Activated CD4-positive, CD25-positive, alpha-beta regulatory T cell (primary cell): Measurements from ENCODE around the gene TBCE.
A peak's percentile ranks its signal among the peaks of the same experiment; 100 is the strongest.

Experiments
- DNase-seq, 4 experiments: peaks; one replicate each; lab custom pipeline; 2025; lab: John Stamatoyannopoulos, UW

The TBCE gene

DNA sequence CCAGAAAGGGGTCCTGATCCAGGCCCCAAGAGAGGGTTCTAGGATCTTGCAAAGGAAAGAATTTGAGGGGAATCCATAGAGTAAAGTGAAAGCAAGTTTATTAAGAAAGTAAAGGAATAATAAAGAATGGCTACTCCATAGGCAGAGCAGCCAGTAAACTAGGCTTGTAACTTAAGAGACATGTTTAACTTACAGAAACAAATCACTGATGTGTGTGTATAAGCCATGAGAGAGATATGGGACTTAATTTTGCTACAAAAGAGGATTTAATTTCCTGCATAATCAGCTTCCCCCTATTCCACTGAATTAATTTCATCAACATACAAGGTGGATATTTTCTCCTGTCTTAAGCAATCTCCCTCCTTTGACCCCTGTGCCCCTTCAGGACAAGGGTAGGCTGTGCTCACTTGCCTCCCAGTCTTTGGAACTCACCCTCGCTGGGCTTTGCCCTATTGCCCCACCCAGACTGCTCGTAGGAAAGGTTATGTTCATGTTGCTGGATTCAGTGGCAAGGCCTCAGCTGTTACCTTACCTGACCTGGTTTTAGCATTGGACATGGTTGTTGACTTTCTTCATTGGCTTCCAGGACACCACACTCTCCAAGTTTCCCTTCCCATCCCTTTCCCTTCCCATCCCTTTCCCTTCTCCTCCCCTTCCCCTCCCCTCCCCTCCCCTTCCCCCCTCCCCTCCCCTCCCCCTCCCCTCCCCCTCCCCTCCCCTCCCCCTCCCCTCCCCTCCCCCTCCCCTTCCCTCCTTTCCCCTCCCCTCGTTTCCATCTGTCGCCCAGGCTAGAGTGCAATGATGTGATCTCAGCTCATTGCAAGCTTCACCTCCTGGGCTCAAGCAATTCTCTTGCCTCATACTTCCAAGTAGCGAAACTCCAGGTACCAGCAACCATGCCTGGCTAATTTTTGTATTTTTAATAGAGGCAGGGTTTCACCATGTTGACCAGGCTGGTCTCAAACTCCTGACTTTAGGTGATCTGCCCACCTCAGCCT lies 44.6 kb downstream of the TBCE start:
- DNase-seq = no peak

DNA sequence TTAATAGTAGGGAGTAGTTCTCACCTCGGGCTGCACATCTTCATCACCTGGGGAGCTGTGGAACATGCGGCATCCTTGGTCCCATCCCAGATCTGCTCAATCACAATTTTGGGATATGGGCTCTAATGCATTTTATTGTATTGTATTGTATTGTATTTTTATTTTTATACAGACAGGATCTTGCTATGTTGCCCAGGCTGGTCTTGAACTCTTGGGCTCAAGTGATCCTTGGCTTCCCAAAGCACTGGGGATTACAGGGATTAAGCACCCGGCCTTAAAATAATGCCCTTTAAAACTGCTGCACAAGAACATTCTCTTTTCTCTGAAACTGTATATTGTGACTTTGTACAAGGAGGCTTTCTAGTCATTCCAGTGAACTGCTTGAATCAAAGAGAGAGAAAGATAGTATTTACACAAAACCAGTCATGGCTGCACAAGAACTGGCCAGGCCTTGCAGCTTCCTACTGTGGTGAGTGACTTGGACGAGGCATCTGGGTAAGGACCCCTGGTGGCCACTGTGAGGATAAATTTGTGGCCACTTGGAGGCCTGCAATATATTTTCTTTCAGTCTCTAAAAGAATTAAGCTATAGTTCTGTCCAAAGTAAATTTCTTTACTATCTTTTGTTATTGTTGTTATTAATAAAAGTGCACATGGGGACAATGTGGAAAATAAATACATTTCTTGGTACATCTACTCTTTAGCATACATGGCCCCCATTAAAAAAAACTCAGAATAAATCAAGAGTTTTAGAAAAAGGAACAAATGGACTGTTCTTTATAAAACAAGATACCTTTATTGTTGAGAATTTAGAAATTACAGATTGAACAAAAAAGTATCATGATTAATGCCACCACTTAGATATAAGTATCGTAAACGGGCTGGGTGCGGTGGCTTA lies 48.0 kb downstream of the TBCE start:
- DNase-seq = peak in 3 of 4 experiments; percentile 26 to 45 (median 26)

DNA sequence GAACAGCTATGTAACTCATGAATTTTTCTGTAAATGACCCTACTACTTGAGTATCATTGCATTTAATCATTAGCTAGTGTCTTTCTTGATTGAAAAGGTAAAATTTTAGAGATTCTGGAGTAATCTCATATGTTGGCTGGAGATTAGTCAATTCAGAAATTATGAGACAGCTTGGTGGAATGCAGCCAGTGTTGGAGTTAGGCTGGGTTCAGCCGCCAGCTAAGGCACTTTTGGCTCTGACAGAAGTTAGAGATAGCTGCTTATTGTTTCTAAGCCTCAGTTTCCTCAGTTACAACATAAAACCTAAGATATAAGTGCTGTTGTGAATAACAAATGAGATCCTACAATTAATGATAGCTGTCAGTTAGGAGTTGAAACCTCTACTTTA lies 49.4 kb downstream of the TBCE start:
- DNase-seq = no peak

- peak in 3 of 4 experiments; percentile 6 to 38 (median 23) for DNase-seq
Observed at GRCh38 chr1:235417086-235417697, 50.0 kb downstream of the TBCE start.

GRCh38 chr1:235421751-235422150 lies 54.5 kb downstream of the TBCE start:
- no peak for DNase-seq

DNA sequence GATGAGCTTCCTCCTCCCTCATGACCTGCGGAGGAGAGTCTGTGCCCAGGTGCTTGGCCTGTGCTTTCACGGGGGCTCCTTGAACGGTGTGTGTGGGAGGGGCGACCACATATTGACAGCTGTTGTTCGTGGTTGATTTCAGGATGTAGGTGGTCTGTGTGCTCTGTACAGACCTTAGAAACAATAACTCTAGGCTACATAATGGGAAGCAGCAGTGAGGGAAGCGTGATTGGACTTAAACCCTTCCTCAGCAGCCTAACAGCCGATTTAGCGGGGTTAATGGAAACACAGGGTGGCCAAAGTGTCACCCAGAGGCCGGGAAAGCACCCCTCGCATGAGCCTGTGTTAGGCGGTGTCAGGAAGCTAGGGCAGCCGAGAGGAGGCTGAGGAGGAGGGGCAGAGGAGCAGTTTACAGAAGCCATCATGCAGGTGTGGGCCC lies 56.0 kb downstream of the TBCE start:
- peak in 1 of 4 experiments; percentile 9 for DNase-seq

DNA sequence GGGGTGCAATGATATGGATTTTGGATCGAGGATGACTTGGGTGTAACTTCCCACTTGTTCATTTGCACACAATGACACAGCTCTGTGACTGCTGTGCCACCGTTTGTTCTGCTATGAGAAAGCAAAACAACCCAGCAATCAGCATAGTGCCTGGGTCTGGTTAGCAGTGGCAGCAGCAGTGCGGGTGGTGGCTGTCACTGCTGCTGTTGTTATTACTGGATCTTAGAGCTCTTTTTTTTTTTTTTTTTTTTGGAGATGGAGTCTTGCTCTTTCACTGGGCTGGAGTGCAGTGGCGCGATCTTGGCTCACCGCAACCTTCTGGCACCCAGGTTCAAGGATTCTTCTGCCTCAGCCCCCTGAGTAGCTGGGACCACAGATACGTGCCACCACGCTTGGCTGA lies 56.9 kb downstream of the TBCE start:
- no peak for DNase-seq

GRCh38 chr1:235425357-235425756 lies 58.1 kb downstream of the TBCE start:
- DNase-seq = no peak

GRCh38 chr1:235426143-235426542 lies 58.9 kb downstream of the TBCE start:
- no peak for DNase-seq

DNA sequence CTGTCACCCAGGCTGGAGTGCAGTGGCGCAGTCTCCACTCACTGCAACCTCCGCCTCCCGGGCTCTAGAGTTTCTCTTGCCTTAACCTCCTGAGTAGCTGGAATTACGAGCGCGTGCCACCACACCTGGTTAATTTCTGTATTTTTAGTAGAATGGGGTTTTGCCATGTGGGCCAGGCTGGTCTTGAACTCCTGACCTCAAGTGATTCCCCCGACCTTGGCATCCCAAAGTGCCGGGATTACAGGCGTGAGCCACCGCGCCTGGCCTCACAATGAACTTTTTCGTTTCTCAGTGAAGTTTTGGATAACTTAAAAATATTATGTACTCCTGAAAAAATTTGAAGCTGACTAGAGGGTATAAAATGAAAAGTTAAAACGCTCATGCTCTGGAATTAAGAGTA lies 59.5 kb downstream of the TBCE start:
- no peak for DNase-seq

DNA sequence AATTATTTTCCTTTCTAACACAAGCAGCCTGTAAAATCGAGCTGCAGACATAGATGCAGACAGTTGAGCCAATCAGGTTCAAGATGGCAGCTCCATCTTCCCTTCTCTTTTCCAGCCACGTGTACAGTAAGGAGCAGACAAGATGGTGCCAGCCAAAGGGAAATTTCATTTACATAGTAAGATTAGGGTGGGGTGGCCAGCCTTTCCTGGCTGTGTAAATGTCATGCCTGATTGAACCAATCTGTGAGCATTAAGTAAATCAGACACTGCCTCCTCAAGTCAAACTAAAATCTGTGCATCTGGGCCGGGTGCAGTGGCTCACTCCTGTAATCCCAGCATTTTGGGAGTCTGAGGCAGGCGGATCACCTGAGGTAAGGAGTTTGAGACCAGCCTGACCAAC lies 60.2 kb downstream of the TBCE start:
- DNase-seq = no peak

- DNase-seq = no peak
Observed at GRCh38 chr1:235429143-235429542, 61.9 kb downstream of the TBCE start.

- DNase-seq = no peak
Observed at GRCh38 chr1:235430991-235431390, 63.8 kb downstream of the TBCE start.

- DNase-seq = no peak
Observed at GRCh38 chr1:235434001-235434400, 66.8 kb downstream of the TBCE start.

- no peak for DNase-seq
Observed at GRCh38 chr1:235441159-235441685, 74.0 kb downstream of the TBCE start.

DNA sequence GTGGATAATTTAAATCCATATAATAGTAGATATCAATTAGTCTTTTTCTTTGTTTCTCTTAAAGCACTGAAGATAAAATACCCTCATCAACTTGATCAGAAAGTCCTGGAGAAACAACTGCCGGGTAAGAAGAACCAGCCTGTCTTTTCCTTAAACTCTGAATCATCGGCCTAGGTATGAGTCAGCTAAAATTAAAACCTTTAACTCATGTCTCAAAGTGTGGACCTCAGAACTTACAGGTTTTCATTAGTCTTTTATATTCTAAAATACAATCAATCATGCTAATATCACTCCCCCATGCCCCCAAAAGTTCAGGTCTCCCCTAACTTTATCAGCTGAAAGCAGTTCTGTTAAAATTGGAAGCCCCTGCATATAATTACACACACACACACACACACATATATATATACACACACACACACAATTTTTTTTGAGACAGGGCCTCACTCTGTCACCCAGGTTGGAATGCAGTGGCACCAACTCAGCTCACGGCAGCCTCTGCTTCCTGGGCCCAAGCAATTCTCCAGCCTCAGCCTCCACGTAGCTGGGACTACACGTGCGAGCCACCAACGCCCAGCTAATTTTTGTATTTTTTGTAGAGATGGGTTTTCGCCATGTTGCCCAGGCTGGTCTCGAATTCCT lies 75.7 kb downstream of the TBCE start:
- no peak for DNase-seq

DNA sequence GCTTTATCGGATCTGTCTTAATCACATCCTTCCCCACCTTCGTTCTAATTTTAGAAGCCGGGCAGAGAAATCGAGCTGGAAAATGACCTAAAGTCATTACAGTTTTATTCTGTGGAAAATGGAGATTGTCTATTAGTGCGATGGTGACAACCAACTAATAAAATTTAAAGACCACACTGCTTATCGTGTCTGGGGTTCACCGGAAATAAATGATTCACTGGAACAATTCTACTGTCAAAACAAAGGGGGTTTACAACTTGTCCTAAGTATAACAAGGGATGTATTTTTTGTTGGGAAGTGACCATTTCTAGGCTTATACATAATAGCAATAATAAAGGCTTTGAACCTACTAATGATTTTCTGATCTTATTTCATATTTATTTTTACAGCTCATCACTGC lies 81.4 kb downstream of the TBCE start:
- DNase-seq = no peak

DNA sequence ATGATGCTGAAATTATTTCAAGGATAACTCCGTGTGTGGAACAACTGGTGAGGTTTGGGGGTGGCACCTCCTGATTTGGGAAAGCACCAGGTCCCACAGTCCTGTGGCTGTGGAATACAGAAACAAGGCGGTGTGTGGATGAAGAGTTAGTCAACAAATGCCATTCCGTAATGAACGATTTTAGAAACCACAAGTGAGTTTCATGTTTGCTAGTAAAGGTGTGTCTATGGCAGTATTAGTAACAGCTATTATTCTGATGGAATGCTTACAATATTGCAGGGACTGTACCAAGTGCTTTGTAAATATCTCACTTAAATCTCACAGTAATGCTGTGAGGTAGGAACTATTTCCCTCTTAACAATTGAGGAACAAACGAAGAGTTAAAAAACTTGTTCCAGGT lies 83.2 kb downstream of the TBCE start:
- no peak for DNase-seq

- DNase-seq = no peak
Observed at GRCh38 chr1:235450886-235451483, 83.8 kb downstream of the TBCE start.

- no peak for DNase-seq
Observed at GRCh38 chr1:235454021-235454420, 86.8 kb downstream of the TBCE start.

DNA sequence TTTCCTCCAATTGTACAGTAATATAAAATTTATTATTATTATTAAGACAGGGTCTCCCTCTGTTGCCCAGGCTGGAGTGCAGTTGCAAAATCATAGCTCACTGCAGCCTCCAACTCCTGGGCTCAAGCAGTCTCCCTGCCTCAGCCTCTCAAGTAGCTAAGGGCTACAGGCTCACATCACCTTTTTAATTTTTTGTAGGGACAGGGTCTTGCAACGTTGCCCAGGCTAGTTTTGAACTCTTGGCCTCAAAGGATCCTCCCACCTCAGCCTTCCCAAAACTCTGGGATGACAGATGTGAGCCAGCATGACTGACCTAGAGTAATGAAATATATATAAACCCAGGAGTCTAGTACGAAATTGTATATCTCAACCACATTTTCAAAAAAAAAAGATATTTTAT lies 87.9 kb downstream of the TBCE start:
- DNase-seq = no peak
